HG02678 (cell line): ENCODE data around the gene AFMID.
A peak's percentile ranks its signal among the peaks of the same experiment; 100 is the strongest.
"Not testable (repeated sequence)": the region's sequence is repeated elsewhere in the genome, so short reads cannot be mapped to it uniquely, and the experiment has no call there.

ENCODE experiments used
- ATAC-seq: cut with Tn5 transposase; IDR thresholded peaks from one replicate; pipeline ENCODE4 v1.9.1; 2021; ENCODE audit warnings: mild to moderate bottlenecking, moderate library complexity; ENCODE audit not compliant: unreplicated experiment

Gene AFMID

DNA sequence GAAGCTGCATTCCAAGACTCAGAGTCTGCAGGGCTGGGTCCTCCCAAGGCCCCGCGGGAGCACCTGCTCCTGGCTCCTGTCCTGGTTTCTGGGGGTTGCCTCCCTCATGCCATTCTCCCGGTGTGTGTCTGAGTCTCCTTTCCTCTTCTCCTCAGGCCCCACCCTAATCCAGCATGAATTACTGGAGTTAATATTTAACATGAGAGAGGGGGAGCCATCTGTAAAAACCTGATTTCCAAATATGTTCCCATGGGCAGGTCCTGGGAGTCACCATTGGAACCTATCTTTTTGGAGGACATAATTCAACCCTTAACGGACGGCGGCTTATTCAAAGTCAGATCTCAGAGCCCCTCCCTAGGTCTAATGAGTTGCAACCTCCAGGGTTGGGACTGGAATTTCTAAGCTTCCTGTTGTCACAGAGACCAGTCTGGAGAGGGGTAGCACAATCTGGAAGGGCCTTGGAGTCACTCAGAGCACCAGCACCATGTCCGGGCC is 35.6 kb upstream of the AFMID start:
- no peak for ATAC-seq

DNA sequence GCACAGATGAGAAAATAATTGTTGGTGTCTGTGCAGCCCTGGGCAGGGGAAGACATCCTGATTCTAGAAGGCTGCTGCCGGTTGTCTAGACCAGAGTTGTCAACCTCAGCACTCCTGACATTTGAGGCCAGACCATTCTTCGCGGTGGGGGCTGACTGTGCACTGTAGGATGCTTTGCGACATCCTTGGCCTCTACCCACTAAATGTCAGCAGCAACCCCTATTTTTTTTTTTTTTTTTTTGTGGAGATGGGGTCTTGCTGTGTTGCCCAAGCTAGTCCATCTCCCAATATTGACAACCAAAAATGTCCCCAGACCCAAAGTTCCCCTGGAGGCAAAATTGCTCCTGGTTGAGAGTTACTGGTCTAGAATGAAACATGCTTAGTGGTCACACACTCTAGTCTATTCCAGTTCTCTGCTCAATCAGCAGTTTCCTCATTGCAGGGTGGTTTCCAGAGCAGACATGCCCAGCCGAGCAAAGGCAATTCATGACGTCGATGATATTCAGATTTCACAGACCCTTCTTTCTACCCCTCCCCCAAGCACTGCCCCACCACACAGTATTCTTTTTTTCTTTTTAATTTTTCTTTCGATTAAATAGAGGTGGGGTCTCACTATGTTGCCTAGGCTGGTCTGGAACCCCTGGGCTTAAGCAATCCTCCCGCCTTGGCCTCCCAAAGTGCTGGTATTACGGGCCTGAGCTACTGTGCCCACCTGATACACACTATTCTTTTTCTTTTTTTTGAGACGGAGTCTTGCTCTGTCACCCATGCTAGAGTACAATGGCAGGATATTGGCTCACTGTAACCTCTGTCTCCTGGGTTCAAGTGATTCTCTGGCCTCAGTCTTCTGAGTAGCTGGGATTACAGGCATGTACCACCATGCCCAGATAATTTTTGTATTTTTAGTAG is 32.0 kb upstream of the AFMID start:
- ATAC-seq = peak; percentile 50

DNA sequence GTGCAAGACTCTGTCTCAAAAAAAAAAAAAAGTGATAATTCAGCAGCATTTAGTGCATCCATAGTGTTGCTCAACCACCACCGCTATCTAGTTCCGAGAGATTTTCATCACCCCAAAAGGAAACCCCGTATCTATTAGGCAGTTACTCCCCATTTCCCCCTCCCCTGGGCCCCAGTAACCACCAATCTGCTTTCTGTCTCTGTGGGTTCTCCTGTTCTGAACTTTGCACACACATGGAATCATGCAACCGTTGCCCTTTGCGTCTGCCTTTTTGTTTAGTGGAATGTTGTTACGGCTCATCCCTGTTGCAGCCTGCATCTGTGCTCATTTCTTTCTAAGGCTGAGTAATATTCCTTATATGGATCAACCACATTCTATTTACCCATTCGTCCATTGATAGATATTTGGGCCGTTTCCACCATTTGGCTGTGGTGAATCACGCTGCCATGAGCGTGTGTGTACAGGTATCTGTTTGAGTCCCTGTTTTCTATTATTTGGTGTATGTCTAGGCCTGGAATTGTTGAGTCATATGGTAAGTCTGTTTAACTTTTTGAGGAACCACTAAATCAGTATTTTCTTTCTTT is 27.5 kb upstream of the AFMID start:
- ATAC-seq = no peak

DNA sequence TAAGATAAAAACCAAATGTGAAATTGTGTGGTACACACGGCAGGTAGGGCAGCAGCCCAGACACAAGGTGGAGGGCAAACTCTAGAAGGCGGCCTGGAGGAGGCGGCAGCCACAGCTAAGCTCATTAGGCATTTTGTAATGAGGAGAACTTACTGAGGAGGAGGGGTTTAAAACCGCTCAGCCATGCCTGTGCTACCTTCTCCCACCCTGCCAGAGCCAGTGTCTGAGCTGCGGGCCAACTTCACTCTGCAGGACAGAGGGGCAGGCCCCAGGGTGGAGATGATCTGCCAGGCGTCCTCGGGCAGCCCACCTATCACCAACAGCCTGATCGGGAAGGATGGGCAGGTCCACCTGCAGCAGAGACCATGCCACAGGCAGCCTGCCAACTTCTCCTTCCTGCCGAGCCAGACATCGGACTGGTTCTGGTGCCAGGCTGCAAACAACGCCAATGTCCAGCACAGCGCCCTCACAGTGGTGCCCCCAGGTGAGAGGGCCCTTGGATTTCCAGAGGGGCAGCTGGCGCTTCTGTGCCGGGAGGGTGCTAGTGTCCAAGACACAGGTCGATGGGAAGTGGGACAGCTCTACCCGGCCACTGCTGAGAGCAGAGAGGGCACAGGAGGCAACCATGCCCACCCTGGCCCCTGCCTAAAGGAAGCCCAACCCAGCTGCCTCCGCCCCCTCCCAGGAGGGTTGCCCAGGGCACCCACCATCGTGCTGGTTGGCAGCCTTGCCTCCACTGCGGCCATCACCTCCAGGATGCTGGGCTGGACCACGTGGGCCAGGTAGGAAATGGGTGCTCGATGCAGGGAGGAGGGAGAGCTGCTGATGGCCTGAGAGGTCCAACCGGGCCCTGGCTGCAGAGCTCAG is 23.0 kb upstream of the AFMID start:
- ATAC-seq = no peak

DNA sequence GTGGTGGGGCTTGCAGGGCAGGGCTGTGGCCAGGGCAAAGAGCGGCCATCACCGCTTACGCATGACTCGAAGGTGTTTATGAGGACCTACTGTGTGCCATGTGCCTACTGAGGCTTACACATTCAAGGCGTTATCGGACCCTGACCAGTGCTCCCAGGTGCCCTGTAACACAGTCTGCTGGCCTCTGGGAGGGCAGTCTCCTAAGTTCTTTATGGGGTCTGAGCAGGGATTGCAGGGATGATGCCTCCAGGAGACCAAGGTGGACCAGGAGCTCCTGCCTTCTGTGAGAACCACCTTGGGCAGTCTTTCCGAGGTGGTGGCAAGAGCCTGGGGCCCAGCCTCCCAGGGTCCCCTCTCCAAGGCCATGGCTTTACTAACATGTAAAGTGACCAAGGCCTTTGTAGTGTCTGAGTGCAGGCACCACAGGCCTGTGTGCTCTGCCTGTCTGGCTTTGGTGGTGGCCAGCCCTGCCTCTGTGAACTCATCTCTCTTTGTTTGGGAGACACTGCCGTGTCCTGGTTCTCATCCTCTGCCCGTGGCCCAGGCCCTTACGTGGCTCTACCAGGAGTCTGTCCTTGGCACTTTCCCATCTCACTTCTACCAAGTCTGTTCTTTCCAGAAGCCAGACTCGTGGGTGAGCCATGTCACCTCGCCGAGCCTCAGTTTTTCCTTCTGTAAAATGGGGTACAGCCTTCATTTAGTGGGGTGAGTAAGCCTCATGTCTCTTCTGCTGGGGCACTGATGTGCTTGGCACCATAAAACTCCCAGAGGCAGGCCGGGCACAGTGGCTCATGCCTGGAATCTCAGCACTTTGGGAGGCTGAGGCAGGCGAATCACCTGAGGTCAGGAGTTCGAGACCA is 22.2 kb upstream of the AFMID start:
- no peak for ATAC-seq

DNA sequence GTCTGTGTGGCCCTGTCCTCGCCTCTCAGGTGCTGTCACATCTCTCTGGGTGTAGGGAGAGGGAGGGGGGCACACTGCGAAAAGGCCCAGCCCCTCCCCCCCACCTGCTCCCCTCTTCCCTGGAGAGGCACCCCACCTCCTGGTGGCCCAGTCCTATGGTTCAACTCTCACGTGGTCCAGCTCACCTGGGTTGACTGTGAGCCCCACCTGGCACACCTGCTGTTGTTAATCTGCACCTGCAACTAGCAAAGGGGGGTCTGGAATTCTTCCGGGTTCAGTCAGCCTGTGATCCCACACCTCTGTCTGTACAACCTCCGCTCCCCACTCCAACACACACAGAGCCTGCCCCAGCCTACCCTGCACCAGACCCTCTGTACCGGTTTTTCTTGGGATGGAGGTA is 20.7 kb upstream of the AFMID start:
- ATAC-seq = no peak

DNA sequence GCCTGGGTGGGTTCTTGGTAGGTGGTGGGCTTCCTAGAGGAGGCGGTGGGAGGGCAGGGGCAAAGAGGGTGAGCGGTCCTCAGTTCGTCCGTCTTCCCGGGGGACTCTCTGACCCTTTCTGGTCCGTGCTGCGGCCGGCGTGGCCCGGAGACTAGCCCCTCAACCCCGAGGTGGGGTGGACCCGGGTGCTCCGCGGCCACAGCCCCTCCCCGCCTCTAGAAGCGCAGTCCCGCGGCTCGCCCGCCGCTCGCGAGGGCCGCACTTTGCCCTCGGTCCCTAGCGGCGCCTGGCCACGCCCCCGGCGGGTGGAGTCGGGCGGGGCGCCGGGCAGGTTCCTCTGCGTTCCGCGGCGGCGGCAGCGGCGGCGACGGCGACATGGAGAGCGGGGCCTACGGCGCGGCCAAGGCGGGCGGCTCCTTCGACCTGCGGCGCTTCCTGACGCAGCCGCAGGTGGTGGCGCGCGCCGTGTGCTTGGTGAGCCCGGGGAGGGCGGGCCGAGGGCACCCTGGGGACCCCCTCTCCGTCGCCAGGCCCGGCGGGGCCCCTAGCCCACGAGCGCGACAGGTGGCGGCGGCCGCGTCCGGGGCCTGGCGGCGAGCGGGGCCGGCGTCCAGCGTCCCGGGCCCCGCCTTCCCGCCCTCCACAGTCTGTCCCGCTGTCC is 18.8 kb upstream of the AFMID start, which contains the start of gene SYNGR2:
SYNGR2 (plus strand) TSS at position 340 of the 661 bp plus-strand sequence; CDS start at position 376, 36 bp downstream.
- peak; percentile 67 for ATAC-seq

DNA sequence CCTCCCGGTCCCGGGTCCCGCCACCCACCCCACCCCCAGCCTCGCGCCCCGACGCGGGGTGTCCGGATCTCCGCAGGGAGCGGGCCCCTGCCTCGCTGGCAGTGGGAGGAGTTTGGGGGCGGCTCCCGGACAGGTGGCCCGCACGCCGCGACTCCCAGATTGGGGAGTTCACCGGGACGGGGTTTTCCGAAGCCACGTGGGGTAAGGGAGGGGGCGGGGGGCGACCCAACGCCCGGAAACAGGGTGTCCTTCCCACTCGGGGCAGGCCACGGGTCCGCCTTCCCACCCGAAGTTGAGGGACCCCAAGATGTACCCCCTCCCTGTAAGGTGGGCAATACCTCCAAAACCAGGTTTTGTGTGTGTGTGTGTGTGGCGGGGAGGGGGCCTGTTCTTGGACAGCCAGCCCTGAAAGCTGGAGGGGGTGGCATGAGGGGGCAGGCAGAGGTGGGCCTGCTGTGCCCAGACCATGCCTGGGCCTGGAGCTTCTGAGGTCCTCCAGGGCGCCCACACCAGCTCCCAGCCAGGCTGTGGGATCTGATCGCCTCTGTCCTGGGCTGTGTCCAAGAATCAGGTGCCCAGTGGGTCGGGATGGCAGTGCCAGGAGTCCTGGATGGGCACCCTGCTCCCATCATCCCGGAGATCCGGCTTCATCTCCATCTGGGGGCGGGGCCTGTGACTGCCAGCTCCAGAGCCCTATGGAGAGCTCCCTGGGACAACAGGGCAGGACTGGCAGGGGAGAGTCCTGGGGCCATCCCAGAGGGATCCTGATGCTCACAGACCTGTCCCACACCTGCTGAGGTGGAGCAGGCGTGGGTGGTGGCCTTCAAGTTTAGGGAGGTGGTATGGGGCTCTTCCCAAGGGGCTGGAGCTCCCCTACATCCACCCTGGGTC is 18.0 kb upstream of the AFMID start:
- peak; percentile 19 for ATAC-seq

DNA sequence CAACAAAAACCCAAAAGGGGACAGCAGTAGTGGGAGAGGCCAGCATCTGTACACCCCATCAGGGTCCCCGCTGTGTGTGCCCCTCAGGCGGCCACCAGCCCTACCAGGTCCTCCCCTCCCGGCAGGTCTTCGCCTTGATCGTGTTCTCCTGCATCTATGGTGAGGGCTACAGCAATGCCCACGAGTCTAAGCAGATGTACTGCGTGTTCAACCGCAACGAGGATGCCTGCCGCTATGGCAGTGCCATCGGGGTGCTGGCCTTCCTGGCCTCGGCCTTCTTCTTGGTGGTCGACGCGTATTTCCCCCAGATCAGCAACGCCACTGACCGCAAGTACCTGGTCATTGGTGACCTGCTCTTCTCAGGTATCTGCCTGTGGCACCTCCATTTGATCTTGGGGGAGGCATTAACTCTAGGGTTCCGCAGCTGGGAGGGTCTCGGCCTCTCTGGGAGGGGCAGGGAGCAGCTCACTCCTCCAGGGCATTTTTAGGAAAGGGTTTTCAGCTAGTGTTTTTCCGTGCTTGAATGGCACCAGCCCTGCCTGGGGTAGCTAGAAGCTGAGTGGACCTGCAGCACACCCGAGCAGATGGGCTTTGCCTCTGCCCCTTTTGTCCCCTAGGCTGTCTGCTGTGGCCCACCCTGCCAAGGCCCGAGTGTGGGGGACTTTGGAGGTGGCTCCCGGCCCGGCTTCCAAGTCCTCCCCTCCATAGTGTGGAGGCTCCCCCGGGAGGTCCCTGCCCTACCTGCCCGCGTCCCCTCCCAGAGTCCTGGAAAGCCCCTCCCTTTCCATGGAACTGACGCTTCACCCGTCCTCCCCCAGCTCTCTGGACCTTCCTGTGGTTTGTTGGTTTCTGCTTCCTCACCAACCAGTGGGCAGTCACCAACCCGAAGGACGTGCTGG is 16.2 kb upstream of the AFMID start:
- no peak for ATAC-seq

DNA sequence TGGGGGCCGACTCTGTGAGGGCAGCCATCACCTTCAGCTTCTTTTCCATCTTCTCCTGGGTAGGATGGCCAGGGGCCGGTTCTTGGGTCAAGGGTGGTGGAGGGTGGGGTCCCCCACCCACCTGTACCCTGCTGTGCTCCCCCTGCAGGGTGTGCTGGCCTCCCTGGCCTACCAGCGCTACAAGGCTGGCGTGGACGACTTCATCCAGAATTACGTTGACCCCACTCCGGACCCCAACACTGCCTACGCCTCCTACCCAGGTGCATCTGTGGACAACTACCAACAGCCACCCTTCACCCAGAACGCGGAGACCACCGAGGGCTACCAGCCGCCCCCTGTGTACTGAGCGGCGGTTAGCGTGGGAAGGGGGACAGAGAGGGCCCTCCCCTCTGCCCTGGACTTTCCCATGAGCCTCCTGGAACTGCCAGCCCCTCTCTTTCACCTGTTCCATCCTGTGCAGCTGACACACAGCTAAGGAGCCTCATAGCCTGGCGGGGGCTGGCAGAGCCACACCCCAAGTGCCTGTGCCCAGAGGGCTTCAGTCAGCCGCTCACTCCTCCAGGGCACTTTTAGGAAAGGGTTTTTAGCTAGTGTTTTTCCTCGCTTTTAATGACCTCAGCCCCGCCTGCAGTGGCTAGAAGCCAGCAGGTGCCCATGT is 15.4 kb upstream of the AFMID start:
- not testable (repeated sequence) for ATAC-seq

DNA sequence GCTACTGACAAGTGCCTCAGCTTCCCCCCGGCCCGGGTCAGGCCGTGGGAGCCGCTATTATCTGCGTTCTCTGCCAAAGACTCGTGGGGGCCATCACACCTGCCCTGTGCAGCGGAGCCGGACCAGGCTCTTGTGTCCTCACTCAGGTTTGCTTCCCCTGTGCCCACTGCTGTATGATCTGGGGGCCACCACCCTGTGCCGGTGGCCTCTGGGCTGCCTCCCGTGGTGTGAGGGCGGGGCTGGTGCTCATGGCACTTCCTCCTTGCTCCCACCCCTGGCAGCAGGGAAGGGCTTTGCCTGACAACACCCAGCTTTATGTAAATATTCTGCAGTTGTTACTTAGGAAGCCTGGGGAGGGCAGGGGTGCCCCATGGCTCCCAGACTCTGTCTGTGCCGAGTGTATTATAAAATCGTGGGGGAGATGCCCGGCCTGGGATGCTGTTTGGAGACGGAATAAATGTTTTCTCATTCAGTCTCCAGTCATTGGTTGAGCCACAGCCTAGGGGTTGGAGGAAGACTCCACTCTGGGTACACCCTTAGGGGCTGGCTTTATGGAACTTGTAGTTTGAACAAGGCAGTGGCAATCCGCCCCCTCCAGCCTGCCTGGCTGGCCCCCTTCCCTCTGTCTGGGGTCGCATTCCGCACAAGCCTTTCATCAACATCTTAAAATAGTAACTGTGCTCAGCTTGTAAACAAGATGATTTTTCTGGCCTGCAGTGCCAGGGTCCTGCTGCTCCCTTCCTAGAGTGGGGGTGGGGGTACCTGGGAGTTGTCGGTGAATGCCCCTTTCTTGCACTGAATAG is 14.7 kb upstream of the AFMID start:
- no peak for ATAC-seq

DNA sequence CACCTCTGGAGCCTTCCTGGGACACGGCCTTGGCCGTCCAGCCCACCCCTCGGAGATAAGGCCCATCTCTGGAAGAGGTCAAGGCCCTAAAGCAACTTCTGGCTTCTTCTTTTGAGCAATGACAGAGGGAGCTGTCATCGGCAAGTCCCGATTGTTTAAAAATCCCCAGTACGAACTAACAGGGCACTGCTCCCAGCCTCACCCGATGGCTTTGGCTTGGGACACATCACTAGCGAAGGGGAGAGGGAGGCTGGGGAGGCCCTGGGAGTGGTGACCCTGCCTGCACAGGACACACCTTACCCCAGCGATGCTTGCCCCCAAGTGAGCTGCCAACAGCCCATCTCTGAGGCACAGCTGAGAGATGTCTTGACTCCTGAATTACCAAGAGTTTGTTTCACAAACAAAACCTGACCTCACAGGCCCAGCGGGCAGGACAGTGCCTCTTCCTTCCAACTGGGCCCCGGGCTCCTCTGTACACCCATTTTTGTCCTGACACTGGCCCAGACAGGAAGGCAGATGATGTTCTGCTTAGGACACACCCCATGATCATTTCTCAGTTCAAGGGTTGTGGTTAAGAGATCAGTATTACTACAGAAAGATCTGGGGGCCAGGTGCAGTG is 14.0 kb upstream of the AFMID start:
- peak; percentile 42 for ATAC-seq

DNA sequence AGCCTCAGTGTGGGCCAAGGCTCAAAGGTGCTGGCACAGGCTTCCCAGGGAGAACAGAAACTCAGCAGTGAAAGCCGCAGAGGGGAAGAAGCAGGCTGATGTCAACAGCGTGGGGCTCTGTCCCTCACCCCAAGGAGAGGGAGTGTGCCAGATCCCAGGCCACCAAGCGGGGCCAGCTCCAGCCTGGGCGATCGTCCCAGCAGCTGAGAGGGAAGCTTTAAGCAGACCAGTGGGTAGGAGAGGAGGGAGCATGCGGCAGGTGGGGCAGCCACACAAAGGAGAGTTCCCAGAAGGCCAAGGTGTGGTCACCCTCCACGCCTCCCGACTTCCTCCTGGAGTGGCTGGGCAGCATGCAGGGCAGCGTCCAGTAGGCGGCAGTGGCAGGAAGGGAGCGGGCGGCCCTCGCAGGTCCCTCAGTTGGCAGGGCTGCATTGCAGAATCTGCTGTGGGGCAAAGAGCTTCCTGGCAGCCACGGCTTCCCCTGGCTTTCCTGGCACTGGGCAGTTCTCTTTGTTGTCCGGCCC is 12.8 kb upstream of the AFMID start:
- no peak for ATAC-seq

DNA sequence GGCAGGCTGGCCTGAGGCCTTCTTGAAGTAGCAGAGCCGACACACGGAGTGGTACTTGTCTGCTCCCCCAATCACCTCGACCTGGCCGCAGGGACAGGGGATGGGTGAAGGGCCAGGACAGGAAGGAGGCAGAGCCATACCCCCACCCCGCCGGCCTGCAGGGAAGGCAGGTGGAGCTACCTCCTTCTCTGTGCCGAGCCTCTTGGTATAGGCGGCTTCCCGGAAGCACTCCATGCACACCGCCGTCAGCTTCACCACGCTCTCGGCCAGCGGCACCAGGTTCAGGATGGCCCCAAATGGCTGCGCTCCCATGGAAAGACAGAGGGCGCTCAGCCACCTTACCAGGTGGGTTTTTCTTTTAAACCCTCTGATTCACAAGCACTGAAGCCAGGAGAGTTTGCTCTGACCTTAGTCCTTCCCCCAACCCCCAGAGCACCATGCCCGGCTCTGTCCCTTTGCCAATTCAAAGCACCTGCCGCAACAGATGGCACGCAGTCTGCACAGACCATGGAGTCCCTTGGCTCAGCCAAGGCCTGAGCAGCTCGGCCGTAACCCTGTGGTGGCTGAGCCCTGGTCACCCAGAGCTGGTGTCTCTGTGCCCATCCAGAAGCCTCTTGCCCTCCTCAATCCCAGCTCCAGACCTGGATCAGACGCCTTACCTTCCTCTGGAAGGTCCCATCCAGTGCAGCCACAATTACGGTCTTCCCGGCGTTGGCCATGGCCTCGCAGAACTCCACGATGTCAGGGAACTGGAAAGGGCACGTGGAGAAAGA is 12.1 kb upstream of the AFMID start:
- ATAC-seq = no peak

DNA sequence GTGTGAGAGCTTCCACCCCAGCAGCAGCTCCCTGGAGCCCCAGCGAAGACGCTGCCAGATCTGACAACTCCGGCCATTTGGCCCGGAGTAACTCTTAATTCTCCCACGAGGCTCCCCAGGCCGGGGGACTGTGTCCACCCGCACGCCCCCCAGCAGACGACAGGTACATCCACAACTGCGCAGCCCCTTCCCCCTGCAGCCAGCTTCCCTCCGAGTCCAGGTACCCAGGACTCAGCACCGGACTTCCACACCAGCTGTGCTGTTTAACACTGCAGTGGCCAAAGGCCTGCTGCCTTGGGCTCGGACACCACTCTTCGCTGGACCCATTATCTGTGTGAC is 11.6 kb upstream of the AFMID start:
- ATAC-seq = no peak
